SK-MEL-5 (cell line): ENCODE results near the gene MYH11. TPM values are rescaled to one million over a fixed set of nuclear protein-coding genes. Genes with fewer than 3 reads are reported as not detected.

Experiments used
- small RNA-seq, 2 experiments: library from RNA; depleted of rRNA; stranded (forward); fragments of <200 nt; gene quantifications; one replicate each; pipeline ENCODE3, GENCODE V24; 2014
- total RNA-seq: library from RNA; depleted of rRNA; stranded (reverse); fragments of >200 nt; shearing (Covaris generic); gene quantifications from 2 replicates; pipeline ENCODE4 v1.2.3, GENCODE V29; 2014; rRNA removed

Gene MYH11
- total RNA-seq, 1 experiment from 2014 or later = not detected

Small RNAs within 50 kb of the gene (small RNA-seq; reads per million reads assigned to genes)
- 0 reads per million in 2 experiments for gene RNU6-213P

Other genes with a start within 250 kb of the MYH11 start
- gene MARF1, start 213.9 kb downstream of the MYH11 start, total RNA-seq = 11.1 and 15.9 TPM in 2 replicates
- gene NDE1, start 206.8 kb downstream of the MYH11 start, total RNA-seq = 23.5 and 30.2 TPM in 2 replicates
- 45.9 and 46.6 TPM in 2 replicates for gene CEP20, start 31.6 kb upstream of the MYH11 start, total RNA-seq
- 7.2 and 9.1 TPM in 2 replicates for gene ABCC1, start 92.6 kb upstream of the MYH11 start, total RNA-seq